ENCODE results near the gene DOCK7. TPM values are rescaled to one million over a fixed set of nuclear protein-coding genes. Genes with fewer than 3 reads are reported as not detected.
A peak's percentile ranks its signal among the peaks of the same experiment; 100 is the strongest.

Gene DOCK7
- total and polyA plus RNA-seq, 2 donors = 7.4 to 19.2 TPM

DNA sequence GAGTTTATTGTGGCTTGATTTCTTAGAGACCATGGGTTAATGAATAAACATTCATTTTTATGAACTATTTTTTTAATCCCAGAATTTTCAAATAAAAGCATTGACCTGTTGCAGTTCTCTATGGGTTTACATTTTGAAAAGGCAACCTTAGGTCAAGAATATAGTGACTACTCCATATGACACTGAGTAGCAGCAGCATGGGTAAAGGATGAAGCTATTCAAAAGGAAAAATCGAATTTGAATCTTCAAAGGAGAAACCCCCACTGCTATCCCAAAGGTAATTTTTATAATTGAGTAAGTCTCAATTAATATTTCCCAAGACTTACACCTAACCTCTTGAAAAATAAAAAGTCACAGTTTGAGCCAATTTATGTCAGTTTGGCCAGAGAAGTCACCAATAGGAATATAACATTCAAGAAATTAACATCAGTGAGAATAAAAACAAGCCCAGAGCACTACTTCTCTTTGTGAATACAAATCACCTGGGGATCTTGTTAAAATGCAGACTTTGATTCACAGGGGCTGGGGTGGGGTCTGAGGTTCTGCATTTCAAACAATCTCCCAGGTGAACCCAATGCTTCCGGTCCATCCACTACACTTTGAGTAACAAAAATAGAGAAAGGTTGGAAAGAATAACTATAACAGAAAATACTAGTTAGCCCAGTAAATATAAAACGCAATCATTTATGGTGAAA, 211.5 kb downstream of the DOCK7 start:
- H3K9me3 ChIP-seq (ENCODE audit: control insufficient read depth in 2 of 2, insufficient read depth in 1 of 2, low read length in 1 of 2) = no peaks in the 10 kb centered on the region
- WGBS = 98% methylated on average over 3 of the region's 3 CpGs
- no peak for DNase-seq (ENCODE audit: low read depth in 6 of 9, low spot score in 9 of 9)
- peaks cover 2 to 4% of the 10 kb centered on the region in 2 donors for H3K36me3 ChIP-seq (ENCODE audit: control insufficient read depth in 2 of 2, insufficient read depth in 2 of 2, low read length in 1 of 2)
- H3K27me3 ChIP-seq (ENCODE audit: control insufficient read depth in 2 of 2, insufficient read depth in 1 of 2, low read length in 1 of 2) = no peaks in the 10 kb centered on the region
- H3K27ac ChIP-seq (ENCODE audit: low read depth in 1 of 2, low read length in 1 of 2) = no peak overlapping the region
- H3K4me3 ChIP-seq (ENCODE audit: low read length in 2 of 2) = no peak overlapping the region
- no peaks in the 10 kb centered on the region for H3K4me1 ChIP-seq (ENCODE audit: control insufficient read depth in 2 of 2, insufficient read depth in 2 of 2, low read length in 2 of 2)

GRCh38 chr1:62467092-62467491, 221.1 kb downstream of the DOCK7 start:
- no peak for DNase-seq (ENCODE audit: low read depth in 6 of 9, low spot score in 9 of 9)
- Histone ChIP-seq H3K36me3 (ENCODE audit: control insufficient read depth in 2 of 2, insufficient read depth in 2 of 2, low read length in 1 of 2) (peaks cover 4 to 8% of the 10 kb centered on the region in 2 donors), H3K4me1 (ENCODE audit: control insufficient read depth in 2 of 2, insufficient read depth in 2 of 2, low read length in 2 of 2) (no peaks in the 10 kb centered on the region)

DNA sequence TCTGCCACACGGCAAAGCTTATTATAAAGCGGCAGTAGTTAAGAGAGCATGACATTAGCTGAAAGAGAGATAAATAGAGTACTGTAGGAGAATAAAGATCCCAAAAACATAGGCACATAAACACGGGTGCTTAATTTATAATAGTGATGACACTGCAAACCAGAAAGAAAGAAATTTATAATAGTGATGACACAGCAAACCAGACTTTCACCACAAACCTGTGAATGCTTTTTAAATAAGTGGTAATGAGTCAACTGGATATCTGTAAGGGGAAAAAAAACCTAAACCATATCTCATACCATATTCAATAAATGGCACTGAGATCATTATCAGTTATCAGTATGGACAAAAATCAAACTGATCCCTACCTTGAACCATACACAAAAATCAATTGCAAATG, 225.8 kb downstream of the DOCK7 start:
- Histone ChIP-seq H3K36me3 (ENCODE audit: control insufficient read depth in 2 of 2, insufficient read depth in 2 of 2, low read length in 1 of 2) (peaks cover 4 to 5% of the 10 kb centered on the region in 2 donors), H3K9me3 (ENCODE audit: control insufficient read depth in 2 of 2, insufficient read depth in 1 of 2, low read length in 1 of 2) (no peaks in the 10 kb centered on the region), H3K27me3 (ENCODE audit: control insufficient read depth in 2 of 2, insufficient read depth in 1 of 2, low read length in 1 of 2) (no peaks in the 10 kb centered on the region), H3K27ac (ENCODE audit: low read depth in 1 of 2, low read length in 1 of 2) (no peak overlapping the region), H3K4me3 (ENCODE audit: low read length in 2 of 2) (no peak overlapping the region), H3K4me1 (ENCODE audit: control insufficient read depth in 2 of 2, insufficient read depth in 2 of 2, low read length in 2 of 2) (no peaks in the 10 kb centered on the region)
- WGBS = 72% methylated on average over 3 of the region's 3 CpGs
- DNase-seq (ENCODE audit: low read depth in 6 of 9, low spot score in 9 of 9) = no peak

More at GRCh38 chr1:62467092-62467491, 221.1 kb downstream of the DOCK7 start:
- Histone ChIP-seq H3K27ac (ENCODE audit: low read depth in 1 of 2, low read length in 1 of 2) (no peak overlapping the region), H3K4me3 (ENCODE audit: low read length in 2 of 2) (no peak overlapping the region), H3K9me3 (ENCODE audit: control insufficient read depth in 2 of 2, insufficient read depth in 1 of 2, low read length in 1 of 2) (no peaks in the 10 kb centered on the region), H3K27me3 (ENCODE audit: control insufficient read depth in 2 of 2, insufficient read depth in 1 of 2, low read length in 1 of 2) (no peaks in the 10 kb centered on the region)

DNA sequence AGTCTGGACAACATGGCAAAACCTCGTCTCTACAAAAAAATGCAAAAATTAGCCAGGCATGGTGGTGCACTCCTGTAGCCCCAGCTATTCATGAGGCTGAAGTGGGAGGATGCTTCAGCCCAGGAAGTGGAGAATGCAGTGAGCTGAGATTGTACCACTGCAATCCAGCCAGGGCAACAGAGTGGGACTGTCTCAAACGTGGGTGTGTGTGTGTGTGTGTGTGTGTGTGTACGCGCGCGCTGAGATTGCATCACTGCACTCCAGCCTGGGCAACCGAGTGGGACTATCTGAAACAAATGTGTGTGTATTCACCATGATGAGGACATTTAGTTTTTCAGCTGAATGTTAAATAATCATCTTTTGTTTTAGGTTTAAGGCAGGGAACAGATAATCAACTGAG, 230.2 kb downstream of the DOCK7 start:
- Histone ChIP-seq H3K27ac (ENCODE audit: low read depth in 1 of 2, low read length in 1 of 2) (no peak overlapping the region), H3K27me3 (ENCODE audit: control insufficient read depth in 2 of 2, insufficient read depth in 1 of 2, low read length in 1 of 2) (no peaks in the 10 kb centered on the region), H3K9me3 (ENCODE audit: control insufficient read depth in 2 of 2, insufficient read depth in 1 of 2, low read length in 1 of 2) (no peaks in the 10 kb centered on the region), H3K4me1 (ENCODE audit: control insufficient read depth in 2 of 2, insufficient read depth in 2 of 2, low read length in 2 of 2) (no peaks in the 10 kb centered on the region), H3K36me3 (ENCODE audit: control insufficient read depth in 2 of 2, insufficient read depth in 2 of 2, low read length in 1 of 2) (peaks cover 8 to 20% of the 10 kb centered on the region in 2 donors), H3K4me3 (ENCODE audit: low read length in 2 of 2) (no peak overlapping the region)
- WGBS = 96% methylated on average over 7 of the region's 7 CpGs
- DNase-seq (ENCODE audit: low read depth in 6 of 9, low spot score in 9 of 9) = no peak

DNA sequence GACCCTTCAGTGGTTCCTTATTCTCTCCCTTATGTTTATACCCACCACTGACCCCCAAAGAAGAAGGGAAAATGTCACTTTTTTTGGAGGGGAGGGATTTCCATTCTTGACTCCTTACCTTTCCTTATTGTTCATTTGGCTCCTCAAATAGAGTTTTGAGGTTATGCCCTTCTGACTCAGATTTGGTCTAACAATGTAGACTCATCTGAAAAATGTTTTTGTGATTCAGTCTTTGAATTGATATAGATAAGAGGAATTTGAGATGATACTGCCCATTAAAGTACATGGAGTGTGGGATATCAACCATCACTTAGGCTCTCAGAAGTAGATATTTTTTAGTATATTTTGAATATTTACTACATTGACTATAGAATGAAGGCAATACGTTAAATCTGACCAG, 235.2 kb downstream of the DOCK7 start:
- 96% methylated on average over 1 of the region's 1 CpG for WGBS
- Histone ChIP-seq H3K9me3 (ENCODE audit: control insufficient read depth in 2 of 2, insufficient read depth in 1 of 2, low read length in 1 of 2) (no peaks in the 10 kb centered on the region), H3K36me3 (ENCODE audit: control insufficient read depth in 2 of 2, insufficient read depth in 2 of 2, low read length in 1 of 2) (peaks cover 15 to 61% of the 10 kb centered on the region in 2 donors), H3K27me3 (ENCODE audit: control insufficient read depth in 2 of 2, insufficient read depth in 1 of 2, low read length in 1 of 2) (no peaks in the 10 kb centered on the region), H3K4me1 (ENCODE audit: control insufficient read depth in 2 of 2, insufficient read depth in 2 of 2, low read length in 2 of 2) (no peaks in the 10 kb centered on the region), H3K27ac (ENCODE audit: low read depth in 1 of 2, low read length in 1 of 2) (no peak overlapping the region), H3K4me3 (ENCODE audit: low read length in 2 of 2) (no peak overlapping the region)
- no peak for DNase-seq (ENCODE audit: low read depth in 6 of 9, low spot score in 9 of 9)

DNA sequence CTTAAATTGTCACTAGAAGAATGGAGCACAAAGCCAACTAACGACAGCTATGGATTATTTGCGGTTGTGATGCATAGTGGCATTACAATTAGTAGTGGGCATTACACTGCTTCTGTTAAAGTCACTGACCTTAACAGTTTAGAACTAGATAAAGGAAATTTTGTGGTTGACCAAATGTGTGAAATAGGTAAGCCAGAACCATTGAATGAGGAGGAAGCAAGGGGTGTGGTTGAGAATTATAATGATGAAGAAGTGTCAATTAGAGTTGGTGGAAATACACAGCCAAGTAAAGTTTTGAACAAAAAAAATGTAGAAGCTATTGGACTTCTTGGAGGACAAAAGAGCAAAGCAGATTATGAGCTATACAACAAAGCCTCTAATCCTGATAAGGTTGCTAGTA, 237.9 kb downstream of the DOCK7 start:
- Histone ChIP-seq H3K4me3 (ENCODE audit: low read length in 2 of 2) (no peak overlapping the region), H3K27ac (ENCODE audit: low read depth in 1 of 2, low read length in 1 of 2) (no peak overlapping the region), H3K36me3 (ENCODE audit: control insufficient read depth in 2 of 2, insufficient read depth in 2 of 2, low read length in 1 of 2) (peaks cover 19 to 74% of the 10 kb centered on the region in 2 donors), H3K4me1 (ENCODE audit: control insufficient read depth in 2 of 2, insufficient read depth in 2 of 2, low read length in 2 of 2) (no peaks in the 10 kb centered on the region), H3K9me3 (ENCODE audit: control insufficient read depth in 2 of 2, insufficient read depth in 1 of 2, low read length in 1 of 2) (no peaks in the 10 kb centered on the region), H3K27me3 (ENCODE audit: control insufficient read depth in 2 of 2, insufficient read depth in 1 of 2, low read length in 1 of 2) (no peaks in the 10 kb centered on the region)
- 98% methylated on average over 2 of the region's 2 CpGs for WGBS
- no peak for DNase-seq (ENCODE audit: low read depth in 6 of 9, low spot score in 9 of 9)

GRCh38 chr1:62448221-62448933, 239.8 kb downstream of the DOCK7 start:
- H3K27me3 ChIP-seq (ENCODE audit: control insufficient read depth in 2 of 2, insufficient read depth in 1 of 2, low read length in 1 of 2) = no peaks in the 10 kb centered on the region
- H3K9me3 ChIP-seq (ENCODE audit: control insufficient read depth in 2 of 2, insufficient read depth in 1 of 2, low read length in 1 of 2) = no peaks in the 10 kb centered on the region
- H3K4me3 ChIP-seq (ENCODE audit: low read length in 2 of 2) = no peak overlapping the region
- WGBS = 96% methylated on average over 3 of the region's 3 CpGs
- H3K4me1 ChIP-seq (ENCODE audit: control insufficient read depth in 2 of 2, insufficient read depth in 2 of 2, low read length in 2 of 2) = no peaks in the 10 kb centered on the region
- H3K36me3 ChIP-seq (ENCODE audit: control insufficient read depth in 2 of 2, insufficient read depth in 2 of 2, low read length in 1 of 2) = peaks cover 12 to 80% of the 10 kb centered on the region in 2 donors
- H3K27ac ChIP-seq (ENCODE audit: low read depth in 1 of 2, low read length in 1 of 2) = no peak overlapping the region
- no peak for DNase-seq (ENCODE audit: low read depth in 6 of 9, low spot score in 9 of 9)

- Histone ChIP-seq H3K4me1 (ENCODE audit: control insufficient read depth in 2 of 2, insufficient read depth in 2 of 2, low read length in 2 of 2) (peaks cover 0 to 2% of the 10 kb centered on the region in 2 donors), H3K9me3 (ENCODE audit: control insufficient read depth in 2 of 2, insufficient read depth in 1 of 2, low read length in 1 of 2) (no peaks in the 10 kb centered on the region), H3K27ac (ENCODE audit: low read depth in 1 of 2, low read length in 1 of 2) (no peak overlapping the region), H3K27me3 (ENCODE audit: control insufficient read depth in 2 of 2, insufficient read depth in 1 of 2, low read length in 1 of 2) (no peaks in the 10 kb centered on the region), H3K4me3 (ENCODE audit: low read length in 2 of 2) (no peak overlapping the region), H3K36me3 (ENCODE audit: control insufficient read depth in 2 of 2, insufficient read depth in 2 of 2, low read length in 1 of 2) (peaks cover 7 to 74% of the 10 kb centered on the region in 2 donors)
- 94% methylated on average over 1 of the region's 1 CpG for WGBS
- DNase-seq (ENCODE audit: low read depth in 6 of 9, low spot score in 9 of 9) = no peak
Measured at GRCh38 chr1:62444701-62445100, 243.5 kb downstream of the DOCK7 start.

DNA sequence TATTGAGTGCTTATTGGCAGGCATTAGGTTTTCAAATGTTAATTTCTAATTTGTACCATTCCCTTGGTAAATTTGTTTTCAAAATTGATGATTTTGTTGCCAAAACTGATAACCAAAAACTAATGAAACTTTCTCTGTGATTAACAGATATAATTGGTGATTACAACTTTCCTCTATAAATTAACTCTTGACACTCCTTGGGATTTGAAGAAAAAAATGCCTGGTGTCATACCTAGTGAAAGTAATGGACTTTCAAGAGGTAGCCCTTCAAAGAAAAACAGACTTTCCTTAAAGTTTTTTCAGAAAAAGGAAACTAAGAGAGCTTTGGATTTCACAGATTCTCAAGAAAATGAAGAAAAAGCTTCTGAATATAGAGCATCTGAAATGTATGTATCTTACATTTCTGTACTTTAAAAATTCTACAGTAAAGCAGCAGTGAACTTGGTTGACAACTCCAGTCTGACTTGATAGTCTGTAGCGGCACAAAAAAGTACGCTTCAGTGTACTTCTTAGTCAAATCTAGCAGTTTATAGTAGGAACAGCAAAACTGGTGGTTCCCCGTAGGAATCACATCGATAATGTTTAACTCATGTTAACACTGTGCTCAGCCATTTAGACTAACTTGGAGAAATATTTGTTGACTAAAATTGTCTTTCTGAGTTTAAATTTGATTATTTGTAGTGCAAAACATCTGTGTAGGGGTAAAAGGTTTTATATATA, 248.4 kb downstream of the DOCK7 start:
- DNase-seq (ENCODE audit: low read depth in 6 of 9, low spot score in 9 of 9) = peak in 2 of 9 donors; percentile 17 to 22
- H3K4me3 ChIP-seq (ENCODE audit: low read length in 2 of 2) = no peak overlapping the region

More for the DNA sequence above, 248.4 kb downstream of the DOCK7 start:
- 70% methylated on average over 4 of the region's 4 CpGs for WGBS
- H3K9me3 ChIP-seq (ENCODE audit: control insufficient read depth in 2 of 2, insufficient read depth in 1 of 2, low read length in 1 of 2) = no peaks in the 10 kb centered on the region
- peaks cover 0 to 15% of the 10 kb centered on the region in 2 donors for H3K4me1 ChIP-seq (ENCODE audit: control insufficient read depth in 2 of 2, insufficient read depth in 2 of 2, low read length in 2 of 2)
- no peaks in the 10 kb centered on the region for H3K27me3 ChIP-seq (ENCODE audit: control insufficient read depth in 2 of 2, insufficient read depth in 1 of 2, low read length in 1 of 2)
- H3K36me3 ChIP-seq (ENCODE audit: control insufficient read depth in 2 of 2, insufficient read depth in 2 of 2, low read length in 1 of 2) = peaks cover 0 to 31% of the 10 kb centered on the region in 2 donors
- no peak overlapping the region for H3K27ac ChIP-seq (ENCODE audit: low read depth in 1 of 2, low read length in 1 of 2)
